Esophagus squamous epithelium (tissue), 5 donors: ENCODE measurements around the gene SIGLEC8. TPM values are rescaled to one million over a fixed set of nuclear protein-coding genes. Genes with fewer than 3 reads are reported as not detected.

Source experiments
- DNase-seq: peaks from one replicate; lab custom pipeline; 2025; lab: John Stamatoyannopoulos, UW
- H3K27ac ChIP-seq, 4 donors: fragments of 200-600 bp; sonication (generic); one replicate each; pipeline ENCODE4 v1.5.1; 2016 to 2019; ENCODE audit warnings: mild to moderate bottlenecking in 1 of 4
- H3K27me3 ChIP-seq, 4 donors: fragments of 200-600 bp; sonication (generic); 1 replicate in 3 of 4; 2 replicates in 1 of 4; pipeline versions ENCODE4 v1.5.1 to v1.6.0; 2017 to 2021; ENCODE audit warnings: antibody characterized with exemption in 1 of 4
- H3K36me3 ChIP-seq, 3 donors: fragments of 200-600 bp; sonication (generic); one replicate each; pipeline ENCODE4 v1.5.1; 2016 to 2019
- H3K4me1 ChIP-seq, 3 donors: fragments of 200-600 bp; sonication (generic); one replicate each; pipeline ENCODE4 v1.5.1; 2017 to 2019
- H3K4me3 ChIP-seq, 4 donors: fragments of 200-600 bp; sonication (generic); 1 replicate in 3 of 4; 2 replicates in 1 of 4; pipeline ENCODE4 v1.5.1; 2016 to 2019; ENCODE audit warnings: mild to moderate bottlenecking in 2 of 4, moderate library complexity in 1 of 4
- H3K9me3 ChIP-seq, 3 donors: fragments of 200-600 bp; sonication (generic); one replicate each; pipeline ENCODE4 v1.5.1; 2016 to 2019
- POLR2A ChIP-seq, 4 donors: fragments of 450-650 bp; IDR thresholded peaks; one replicate each; pipeline ENCODE4 v1.6.1; 2017; ENCODE audit warnings: antibody characterized with exemption in 4 of 4, mild to moderate bottlenecking in 4 of 4, moderate library complexity in 3 of 4
- WGBS, 2 donors: methylation state at CpG; one replicate each; pipeline ENCODE4 v1.1.5; 2018; 5-methylcytosine and 5-hydroxymethylcytosine counted together
- intact Hi-C: fragments of 100-400 bp; cut with DNase I; formaldehyde crosslinking; loops from one replicate; pipeline ENCODE4 v1.15.0; 2022
- total RNA-seq, 4 donors: library from RNA; depleted of rRNA; stranded (reverse); fragments of >200 nt; gene quantifications; one replicate each; pipeline ENCODE4 v1.1.0, GENCODE V29; 2016
- TF ChIP-seq, protein P1 (sequence below), 6 experiments: fragments of 450-650 bp in 4 of 6; fragments of 200-600 bp in 2 of 6; sonication (generic) in 2 of 6; IDR thresholded peaks; one replicate each; pipeline ENCODE4 v1.5.1; 2016 to 2019; ENCODE audit warnings: antibody characterized with exemption in 6 of 6, mild to moderate bottlenecking in 4 of 6, moderate library complexity in 4 of 6
- donor health status: DM: yes; HTN: yes; CAD: no.

The SIGLEC8 gene
- total RNA-seq, 4 donors from 2014 or later = 0.31 to 2.5 (median 0.94) TPM

DNA sequence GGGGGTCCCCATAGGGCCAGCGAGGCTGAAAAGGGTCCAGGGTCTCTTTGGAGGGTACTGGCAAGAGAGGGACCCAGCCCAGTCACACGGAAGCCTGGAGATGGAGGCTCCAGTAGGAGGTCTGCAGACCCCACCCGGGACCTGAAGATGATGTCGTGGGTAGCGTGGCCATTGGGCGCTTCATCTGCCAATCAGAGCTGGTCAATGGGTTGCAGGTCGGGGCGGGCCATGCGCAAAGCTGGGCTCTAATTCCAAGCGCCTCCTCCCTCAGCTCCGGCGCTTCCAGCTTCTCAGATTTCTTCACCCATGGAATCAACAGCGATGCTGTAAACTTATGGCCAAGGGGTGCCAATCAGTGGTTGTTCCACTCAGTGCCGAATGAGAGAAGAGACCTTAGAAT lies 32.4 kb upstream of the SIGLEC8 start:
- Histone ChIP-seq H3K4me1 (no peaks in the 10 kb centered on the region), H3K9me3 (no peaks in the 10 kb centered on the region), H3K27ac (no peak overlapping the region), H3K4me3 (no peak overlapping the region), H3K36me3 (no peaks in the 10 kb centered on the region), H3K27me3 (peaks cover 0 to 19% (median 0%) of the 10 kb centered on the region in 4 donors)
- DNase-seq = no peak
- intact Hi-C loops = no loop called here
- no peak for TF ChIP-seq POLR2A (IDR thresholded peaks at IDR 0.05)
- TF ChIP-seq, protein P1, sequence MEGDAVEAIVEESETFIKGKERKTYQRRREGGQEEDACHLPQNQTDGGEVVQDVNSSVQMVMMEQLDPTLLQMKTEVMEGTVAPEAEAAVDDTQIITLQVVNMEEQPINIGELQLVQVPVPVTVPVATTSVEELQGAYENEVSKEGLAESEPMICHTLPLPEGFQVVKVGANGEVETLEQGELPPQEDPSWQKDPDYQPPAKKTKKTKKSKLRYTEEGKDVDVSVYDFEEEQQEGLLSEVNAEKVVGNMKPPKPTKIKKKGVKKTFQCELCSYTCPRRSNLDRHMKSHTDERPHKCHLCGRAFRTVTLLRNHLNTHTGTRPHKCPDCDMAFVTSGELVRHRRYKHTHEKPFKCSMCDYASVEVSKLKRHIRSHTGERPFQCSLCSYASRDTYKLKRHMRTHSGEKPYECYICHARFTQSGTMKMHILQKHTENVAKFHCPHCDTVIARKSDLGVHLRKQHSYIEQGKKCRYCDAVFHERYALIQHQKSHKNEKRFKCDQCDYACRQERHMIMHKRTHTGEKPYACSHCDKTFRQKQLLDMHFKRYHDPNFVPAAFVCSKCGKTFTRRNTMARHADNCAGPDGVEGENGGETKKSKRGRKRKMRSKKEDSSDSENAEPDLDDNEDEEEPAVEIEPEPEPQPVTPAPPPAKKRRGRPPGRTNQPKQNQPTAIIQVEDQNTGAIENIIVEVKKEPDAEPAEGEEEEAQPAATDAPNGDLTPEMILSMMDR (IDR thresholded peaks at IDR 0.05) = no peak
- 34 to 59% methylated on average over 7 to 12 of the region's 14 CpGs for WGBS, 2 donors

DNA sequence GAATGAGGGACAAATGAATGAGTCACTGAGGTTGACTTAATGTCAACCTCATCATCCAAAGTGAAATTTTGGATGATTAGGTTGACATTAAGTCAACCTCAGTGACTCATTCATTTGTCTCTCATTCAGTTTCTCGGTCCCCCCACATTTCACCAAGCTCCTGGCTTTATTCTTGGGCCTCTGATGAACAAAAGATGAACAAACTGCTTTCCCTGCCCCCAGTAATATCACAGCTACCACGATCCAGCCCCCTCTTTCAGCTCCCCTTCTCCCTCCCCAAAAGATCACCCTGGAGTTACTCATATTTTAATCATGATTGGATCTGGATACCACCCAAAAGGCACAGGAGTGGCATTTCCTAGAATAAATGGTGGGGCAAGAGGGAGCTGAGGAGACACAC lies 30.9 kb upstream of the SIGLEC8 start:
- Histone ChIP-seq H3K9me3 (no peaks in the 10 kb centered on the region), H3K27ac (no peak overlapping the region), H3K27me3 (peaks cover 0 to 32% (median 0%) of the 10 kb centered on the region in 4 donors), H3K4me1 (no peaks in the 10 kb centered on the region), H3K36me3 (no peaks in the 10 kb centered on the region), H3K4me3 (no peak overlapping the region)
- DNase-seq = no peak
- 24 to 34% methylated on average over 2 of the region's 2 CpGs for WGBS, 2 donors
- intact Hi-C loops = no loop called here
- TF ChIP-seq POLR2A (IDR thresholded peaks at IDR 0.05) = no peak
- TF ChIP-seq, protein P1 (IDR thresholded peaks at IDR 0.05) = no peak

DNA sequence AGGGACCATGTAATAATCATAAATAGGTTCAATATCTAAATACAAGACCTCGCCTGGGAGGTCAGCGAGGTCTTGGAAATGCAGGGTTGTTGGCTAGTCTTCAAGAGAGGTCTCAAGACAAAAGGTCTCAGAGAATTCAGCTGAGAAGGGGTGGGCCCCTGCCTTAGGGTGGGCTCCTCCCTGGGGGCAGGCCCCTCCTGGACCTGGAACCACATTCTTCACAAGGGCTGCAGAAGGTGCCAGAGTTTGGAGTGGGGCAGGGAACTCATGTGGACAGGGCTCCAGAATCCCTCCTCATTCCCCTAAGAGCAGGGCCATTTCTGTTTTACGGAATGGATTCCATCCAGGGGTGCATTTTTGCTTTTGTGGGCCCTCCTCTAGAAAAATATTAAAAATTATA lies 30.2 kb upstream of the SIGLEC8 start:
- peaks cover 0 to 38% (median 0%) of the 10 kb centered on the region in 4 donors for H3K27me3 ChIP-seq
- no peaks in the 10 kb centered on the region for H3K9me3 ChIP-seq
- TF ChIP-seq POLR2A (IDR thresholded peaks at IDR 0.05) = no peak
- TF ChIP-seq, protein P1 (IDR thresholded peaks at IDR 0.05) = no peak
- intact Hi-C loops = no loop called here
- H3K36me3 ChIP-seq = no peaks in the 10 kb centered on the region
- H3K4me3 ChIP-seq = no peak overlapping the region
- WGBS, 2 donors = 71 to 74% methylated on average over 3 of the region's 3 CpGs
- no peak for DNase-seq
- no peaks in the 10 kb centered on the region for H3K4me1 ChIP-seq
- no peak overlapping the region for H3K27ac ChIP-seq

DNA sequence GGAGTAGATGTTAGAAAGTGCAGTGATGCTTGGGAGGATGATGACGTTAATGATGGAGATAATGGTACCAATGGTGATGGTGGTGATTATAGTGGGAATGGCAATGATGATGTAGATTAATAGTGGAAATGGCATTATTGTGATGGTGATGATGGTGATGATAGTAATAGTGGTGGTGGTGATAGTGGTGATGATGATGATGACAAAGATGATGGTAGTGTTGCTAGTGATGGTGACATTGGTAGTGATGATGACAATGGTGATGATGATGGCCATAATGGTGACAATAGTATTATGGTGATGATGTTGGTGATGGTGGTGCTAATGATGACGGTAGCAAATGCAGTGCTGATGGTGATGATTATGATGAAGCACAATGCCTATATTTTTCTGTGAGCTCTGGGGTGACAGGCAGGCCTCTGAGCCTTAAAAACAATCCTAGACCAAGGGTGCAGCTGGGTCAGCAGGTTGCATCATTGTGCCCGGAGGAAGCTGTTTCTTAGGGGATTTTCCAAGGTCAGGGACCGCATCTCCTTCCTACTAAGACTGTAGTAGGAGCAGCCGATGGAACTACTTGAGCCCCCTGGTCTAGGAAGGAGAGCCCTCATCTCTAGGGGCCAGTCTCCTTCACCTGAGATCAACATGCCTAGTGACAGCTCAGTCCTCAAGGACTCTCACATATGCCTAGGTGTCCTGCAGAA lies 27.9 kb upstream of the SIGLEC8 start:
- no peak for TF ChIP-seq POLR2A (IDR thresholded peaks at IDR 0.05)
- TF ChIP-seq, protein P1 (IDR thresholded peaks at IDR 0.05) = no peak
- peaks cover 0 to 48% (median 0%) of the 10 kb centered on the region in 4 donors for H3K27me3 ChIP-seq
- H3K27ac ChIP-seq = no peak overlapping the region
- no peak overlapping the region for H3K4me3 ChIP-seq
- DNase-seq = no peak
- H3K36me3 ChIP-seq = no peaks in the 10 kb centered on the region
- intact Hi-C loops = no loop called here
- H3K9me3 ChIP-seq = no peaks in the 10 kb centered on the region
- WGBS, 2 donors = 74 to 88% methylated on average over 5 of the region's 5 CpGs
- no peaks in the 10 kb centered on the region for H3K4me1 ChIP-seq

DNA sequence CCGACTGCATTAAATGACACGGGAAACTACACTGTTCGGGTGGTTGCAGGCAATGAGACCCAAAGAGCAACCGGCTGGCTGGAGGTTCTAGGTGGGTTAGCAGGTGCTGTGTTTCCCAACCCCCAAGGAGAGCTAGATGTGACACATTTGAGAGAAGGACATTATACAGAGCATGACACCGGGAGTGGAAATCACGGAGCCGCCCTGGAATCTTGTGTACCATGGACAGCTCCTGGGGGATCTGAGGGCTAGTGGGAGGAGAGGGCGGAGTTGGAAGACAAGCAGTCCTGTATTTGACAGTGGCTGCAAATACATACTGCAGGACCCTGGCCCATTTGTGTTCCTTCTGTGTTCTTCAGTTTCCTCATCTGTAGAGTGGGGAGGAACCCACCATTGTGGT lies 22.3 kb upstream of the SIGLEC8 start:
- WGBS, 2 donors = 28 to 48% methylated on average over 6 to 8 of the region's 8 CpGs
- intact Hi-C loops = no loop called here
- TF ChIP-seq POLR2A (IDR thresholded peaks at IDR 0.05) = no peak
- TF ChIP-seq, protein P1 (IDR thresholded peaks at IDR 0.05) = no peak
- Histone ChIP-seq H3K4me3 (no peak overlapping the region), H3K4me1 (no peaks in the 10 kb centered on the region), H3K36me3 (no peaks in the 10 kb centered on the region), H3K27me3 (peaks cover 0 to 68% (median 0%) of the 10 kb centered on the region in 4 donors), H3K27ac (no peak overlapping the region), H3K9me3 (no peaks in the 10 kb centered on the region)
- no peak for DNase-seq
